HG03097 (cell line): ENCODE data around the gene C1QC.
"Not testable (repeated sequence)": the region's sequence is repeated elsewhere in the genome, so short reads cannot be mapped to it uniquely, and the experiment has no call there.

Source experiments
- ATAC-seq: cut with Tn5 transposase; IDR thresholded peaks from one replicate; pipeline ENCODE4 v1.9.1; 2021; ENCODE audit not compliant: unreplicated experiment, low FRiP score

Gene C1QC

GRCh38 chr1:22645931-22646330, 2.5 kb downstream of the C1QC start:
- no peak for ATAC-seq

GRCh38 chr1:22646384-22646783, 3.0 kb downstream of the C1QC start:
- ATAC-seq = no peak

GRCh38 chr1:22650089-22650693, 6.8 kb downstream of the C1QC start:
- no peak for ATAC-seq

DNA sequence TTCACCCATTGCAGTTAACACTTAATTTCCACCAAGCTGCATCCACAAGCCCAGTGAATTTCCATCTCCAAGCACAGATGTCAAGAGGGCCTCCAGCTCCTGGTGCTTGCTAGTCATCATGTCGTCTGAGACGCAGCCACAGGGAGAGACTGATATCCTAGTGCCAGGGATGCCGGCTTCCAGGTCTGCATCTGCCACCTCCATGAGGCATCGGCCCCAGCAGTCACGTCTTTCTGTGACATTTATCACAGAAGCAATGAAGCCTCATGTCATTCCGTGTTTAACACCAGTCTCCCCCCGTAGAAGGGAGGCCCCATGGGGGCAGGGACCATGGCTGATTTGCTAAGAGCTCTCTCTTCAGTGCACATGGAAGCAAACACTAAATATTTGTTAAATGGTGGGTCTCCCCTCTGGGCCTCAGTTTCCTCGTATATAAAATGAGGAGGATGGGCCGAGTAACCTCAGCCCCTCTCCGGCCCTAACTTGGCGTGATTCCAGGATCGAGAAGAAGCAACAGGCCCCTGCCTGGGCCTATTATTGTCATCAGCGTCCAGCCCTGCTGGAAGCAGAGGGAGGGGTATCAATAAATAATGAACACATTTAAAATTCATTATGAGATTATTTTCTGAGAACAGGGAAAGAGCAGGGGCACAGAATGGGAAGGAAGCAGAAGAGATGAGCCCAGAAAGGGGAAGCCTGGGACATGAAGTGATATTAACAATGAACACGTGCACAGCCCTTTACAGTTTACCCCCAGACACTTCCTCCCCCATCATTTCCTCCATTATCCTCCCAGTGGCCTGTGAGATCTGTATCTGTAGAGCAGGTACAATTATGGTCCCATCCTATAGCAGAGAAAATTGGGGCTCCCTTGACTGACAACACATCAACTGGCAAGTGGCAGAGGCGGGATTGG, 8.8 kb downstream of the C1QC start:
- no peak for ATAC-seq

- ATAC-seq = no peak
Observed at GRCh38 chr1:22652881-22653316, 9.5 kb downstream of the C1QC start, which contains the start of gene C1QB. Gene C1QB (plus strand): TSS chr1:22653236. CDS start chr1:22659463, 6,227 bp downstream.

DNA sequence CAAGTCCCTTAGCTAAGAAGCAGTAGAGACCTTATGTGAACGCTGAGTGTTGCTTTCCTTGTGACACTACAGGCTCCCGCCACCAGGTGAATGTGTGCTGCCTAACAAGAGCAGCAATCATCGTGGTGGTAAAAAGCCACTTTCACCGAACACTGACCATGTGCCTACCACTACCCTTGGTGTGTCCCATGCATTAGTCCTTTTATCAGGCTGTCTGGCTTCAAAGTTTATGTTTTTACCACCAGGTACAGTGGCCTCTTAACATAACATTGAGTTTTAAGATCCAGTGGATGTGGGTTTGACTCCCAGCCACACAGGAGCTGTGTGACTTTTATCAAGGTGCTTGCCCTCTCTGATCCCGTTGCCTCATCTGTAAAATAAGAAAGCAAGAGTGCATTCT, 11.3 kb downstream of the C1QC start:
- ATAC-seq = no peak

DNA sequence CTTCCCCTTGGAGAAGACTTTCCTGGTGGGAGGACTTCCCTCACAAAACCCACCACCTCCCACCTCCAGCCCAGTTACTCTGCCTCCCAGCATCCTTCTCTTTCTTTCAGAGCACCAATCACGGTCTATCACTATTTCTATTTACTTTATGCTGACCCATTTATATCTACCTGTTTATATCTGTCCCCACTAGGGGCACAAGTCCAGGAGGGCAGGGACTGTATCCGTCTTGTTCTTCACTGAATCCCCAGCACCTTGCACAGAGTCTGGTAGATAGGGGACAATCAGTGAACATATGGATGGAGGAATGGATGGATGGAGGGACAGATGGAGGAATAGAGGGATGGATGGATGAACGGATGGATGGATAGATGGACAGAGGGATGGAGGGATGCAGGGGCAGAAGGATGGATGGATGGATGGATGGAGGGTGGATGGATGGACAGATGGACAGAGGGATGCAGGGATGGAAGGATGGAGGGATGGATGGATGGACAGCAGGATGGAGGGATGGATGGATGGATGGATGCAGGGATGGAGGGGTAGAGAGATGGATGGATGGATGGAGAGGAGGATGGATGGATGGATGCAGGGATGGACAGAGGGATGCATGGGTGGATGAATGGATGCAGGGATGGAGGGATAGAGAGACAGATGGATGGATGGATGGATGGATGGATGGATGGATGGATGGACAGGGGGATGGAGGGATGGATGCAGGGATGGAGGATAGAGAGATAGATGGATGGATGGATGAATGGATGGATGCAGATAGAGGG, 15.1 kb downstream of the C1QC start:
- ATAC-seq = no peak

DNA sequence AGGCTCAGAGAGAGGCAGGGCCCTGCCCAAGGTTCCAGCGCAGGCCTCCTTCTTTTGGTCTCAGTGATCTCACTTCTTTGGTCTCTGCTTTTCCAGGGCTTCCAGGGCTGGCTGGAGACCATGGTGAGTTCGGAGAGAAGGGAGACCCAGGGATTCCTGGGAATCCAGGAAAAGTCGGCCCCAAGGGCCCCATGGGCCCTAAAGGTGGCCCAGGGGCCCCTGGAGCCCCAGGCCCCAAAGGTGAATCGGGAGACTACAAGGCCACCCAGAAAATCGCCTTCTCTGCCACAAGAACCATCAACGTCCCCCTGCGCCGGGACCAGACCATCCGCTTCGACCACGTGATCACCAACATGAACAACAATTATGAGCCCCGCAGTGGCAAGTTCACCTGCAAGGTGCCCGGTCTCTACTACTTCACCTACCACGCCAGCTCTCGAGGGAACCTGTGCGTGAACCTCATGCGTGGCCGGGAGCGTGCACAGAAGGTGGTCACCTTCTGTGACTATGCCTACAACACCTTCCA, 17.3 kb downstream of the C1QC start:
- ATAC-seq = no peak

- no peak for ATAC-seq
Observed at GRCh38 chr1:22661880-22662279, 18.4 kb downstream of the C1QC start.

GRCh38 chr1:22662318-22662717, 18.9 kb downstream of the C1QC start:
- no peak for ATAC-seq

DNA sequence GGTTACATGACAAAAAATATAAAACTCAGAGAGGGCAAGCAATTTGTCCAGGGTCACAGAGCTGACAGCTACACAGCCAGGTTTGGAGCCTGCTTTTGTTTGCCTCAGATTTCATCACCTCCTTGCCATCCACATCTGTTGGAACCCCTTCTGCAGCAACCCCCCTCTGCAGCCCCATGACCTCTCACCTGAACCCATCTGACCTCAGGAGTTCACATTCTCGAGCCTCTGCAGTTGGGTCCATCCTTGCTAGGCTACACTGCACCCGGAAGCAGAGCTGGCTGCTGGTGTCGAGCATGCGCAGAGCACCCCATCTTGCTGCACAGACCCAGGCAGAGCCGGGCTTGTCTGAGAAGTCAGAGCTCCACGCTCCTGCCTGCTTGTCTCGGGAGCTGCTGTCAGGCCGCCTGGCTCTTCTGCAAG, 19.6 kb downstream of the C1QC start:
- ATAC-seq = no peak

DNA sequence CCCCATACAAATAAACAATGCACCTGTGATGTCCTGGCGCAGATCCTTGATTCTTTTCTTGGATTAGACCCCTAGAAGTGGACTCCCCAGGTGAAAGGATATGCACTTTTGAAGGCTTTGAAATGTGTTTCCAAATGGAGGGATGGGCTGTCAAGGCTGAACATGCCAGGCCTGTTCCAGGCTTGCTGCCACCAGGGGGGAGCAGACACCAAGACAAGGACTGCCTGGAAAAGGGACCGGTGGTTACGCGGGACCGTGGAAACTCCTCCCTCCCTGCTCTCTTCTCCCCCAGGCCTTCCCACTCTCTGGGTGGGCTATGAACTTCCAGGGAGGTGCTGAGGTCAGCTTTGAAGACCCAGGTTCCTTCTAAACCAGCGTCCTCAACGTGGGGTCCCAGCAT, 22.3 kb downstream of the C1QC start:
- no peak for ATAC-seq

DNA sequence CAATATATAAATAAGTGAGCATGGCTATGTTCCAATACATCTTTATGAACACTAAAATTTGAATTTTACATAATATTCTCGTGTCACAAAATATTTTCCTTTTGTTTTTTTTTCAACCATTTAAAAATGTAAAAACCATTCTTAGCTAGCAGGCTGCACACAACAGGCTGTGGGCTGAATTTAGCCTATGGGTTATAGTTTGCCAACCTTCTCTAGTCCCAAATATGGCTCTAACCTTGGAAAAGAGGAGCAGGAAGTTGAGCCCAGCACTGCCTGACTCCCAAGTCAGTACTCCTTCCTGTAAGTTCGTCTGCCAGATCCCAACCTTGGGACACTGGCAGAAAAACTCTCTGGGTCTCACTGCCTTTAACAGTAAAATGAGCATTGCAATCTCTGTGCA, 23.0 kb downstream of the C1QC start:
- no peak for ATAC-seq

DNA sequence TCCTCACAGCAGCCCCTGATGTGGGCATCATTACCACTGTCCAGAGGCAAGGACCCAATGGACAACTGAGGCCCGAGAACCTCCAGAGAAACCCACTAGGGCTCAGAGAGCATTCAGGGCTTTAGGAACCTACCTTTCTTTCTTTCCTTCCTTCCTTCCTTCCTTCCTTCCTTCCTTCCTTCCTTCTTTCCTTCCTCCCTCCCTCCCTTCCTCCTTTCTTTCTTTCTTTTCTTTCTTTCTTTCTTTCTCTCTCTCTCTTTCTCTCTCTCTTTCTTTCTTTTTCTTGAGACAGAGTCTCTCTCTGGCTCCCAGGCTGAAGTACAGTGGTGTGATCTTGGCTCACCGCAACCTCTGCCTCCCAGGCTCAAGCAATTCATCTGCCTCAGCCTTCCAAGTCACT, 25.4 kb downstream of the C1QC start:
- ATAC-seq = not testable (repeated sequence)

- ATAC-seq = no peak
Observed at GRCh38 chr1:22670352-22670975, 27.0 kb downstream of the C1QC start.

GRCh38 chr1:22671999-22672398, 28.6 kb downstream of the C1QC start:
- ATAC-seq = no peak

DNA sequence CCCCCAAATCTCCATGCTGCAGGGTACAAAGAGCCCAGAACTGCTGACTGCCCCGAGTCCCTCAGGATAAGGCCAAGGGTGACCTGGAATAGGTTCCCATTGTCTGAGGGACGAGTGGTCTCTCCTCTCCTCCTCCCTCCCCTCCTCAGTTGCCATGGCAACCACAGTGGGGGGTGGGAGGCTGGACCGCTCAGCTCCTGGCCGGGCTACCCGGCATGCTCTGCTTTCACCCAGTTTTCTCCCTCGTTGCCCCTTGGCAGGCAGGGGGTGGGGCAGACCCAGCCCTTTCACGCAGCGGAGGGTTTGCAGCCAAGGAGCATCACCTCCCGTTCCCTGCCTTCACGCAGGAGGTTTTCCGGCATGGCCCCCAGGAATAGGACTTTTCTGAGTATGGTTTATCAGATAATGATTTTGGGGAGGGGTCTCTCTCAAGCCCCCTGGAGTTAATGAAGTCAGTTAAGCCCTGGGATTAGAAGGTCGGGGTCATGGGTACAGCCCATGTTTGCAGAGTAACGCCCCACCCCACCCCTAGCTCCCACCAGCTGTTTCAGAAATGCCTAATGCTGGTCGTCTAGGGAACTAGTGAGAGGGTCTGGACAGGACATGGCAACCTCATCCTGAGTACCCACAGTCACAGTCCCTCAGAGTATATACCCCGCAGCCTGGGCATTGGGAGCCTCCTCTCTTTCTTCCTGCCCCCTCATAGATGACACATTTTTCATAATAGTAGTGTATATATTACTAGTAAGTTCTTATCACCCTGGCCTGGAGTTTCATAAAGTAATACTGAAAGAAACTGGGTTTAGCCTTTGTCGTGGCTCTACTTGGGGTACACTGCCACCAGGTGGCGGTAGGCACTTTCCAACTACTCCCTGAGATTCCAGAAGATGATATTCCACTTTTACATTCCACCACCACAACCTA, 30.3 kb downstream of the C1QC start:
- ATAC-seq = no peak

- ATAC-seq = no peak
Observed at GRCh38 chr1:22674410-22674749, 30.9 kb downstream of the C1QC start.

- ATAC-seq = not testable (repeated sequence)
Observed at GRCh38 chr1:22676151-22676550, 32.7 kb downstream of the C1QC start.
